Panc1 (cell line): ENCODE results near the gene NOS1.

ENCODE experiments used
- CTCF ChIP-seq: fragments of 450-650 bp; IDR thresholded peaks from 2 replicates; pipeline ENCODE4 v1.5.1; 2017; ENCODE audit warnings: mild to moderate bottlenecking
- POLR2AphosphoS5 ChIP-seq: IDR thresholded peaks from 2 replicates; pipeline ENCODE4 v1.6.1; 2012; ENCODE audit warnings: mild to moderate bottlenecking, low read depth, low read length, moderate library complexity
- REST ChIP-seq, 2 experiments: IDR thresholded peaks; 2 replicates each; pipeline ENCODE4 v1.6.1; 2011 to 2012; ENCODE audit warnings: low read depth in 2 of 2, control low read depth in 1 of 2, low read length in 1 of 2, mild to moderate bottlenecking in 1 of 2, moderate library complexity in 1 of 2; ENCODE audit not compliant: insufficient read depth in 1 of 2
- TCF7L2 ChIP-seq: IDR thresholded peaks from 2 replicates; pipeline ENCODE4 v1.6.1; 2011; ENCODE audit warnings: mild to moderate bottlenecking, low read depth, low read length, inconsistent platforms

GRCh38 chr12:117316336-117316735 is 45.1 kb downstream of the NOS1 start:
- TF ChIP-seq TCF7L2 (no peak), CTCF (no peak), POLR2AphosphoS5 (no peak), REST (IDR thresholded peaks at IDR 0.05; ENCODE audit: insufficient read depth in 1 of 2, low read depth in 2 of 2, low read length in 1 of 2) (no peak)
